ENCODE data around the gene PRPF4.

The PRPF4 gene

DNA sequence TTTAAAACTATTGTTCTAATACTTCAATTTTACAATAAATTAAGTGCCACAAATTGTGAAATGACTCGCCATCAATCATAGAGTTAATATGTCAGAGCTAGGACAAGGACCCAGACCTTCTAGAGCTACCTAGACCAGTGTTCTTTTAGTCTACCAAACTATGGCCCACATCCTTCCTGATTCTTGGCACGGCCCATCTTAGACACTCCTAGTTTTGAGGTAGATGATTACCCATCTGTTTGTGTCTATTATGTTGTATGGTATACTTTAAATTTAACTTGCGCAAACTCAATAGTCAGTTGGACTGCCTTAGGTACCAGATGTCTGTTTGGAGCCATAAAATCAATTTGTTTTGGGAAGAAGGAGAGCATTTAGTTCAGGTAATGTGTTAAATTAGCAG is 17.6 kb upstream of the PRPF4 start:
- no peak for TF ChIP-seq CEBPB (IDR thresholded peaks at IDR 0.05)
- TF ChIP-seq EP300 (IDR thresholded peaks at IDR 0.05; ENCODE audit: borderline replicate concordance): no peak
- TF ChIP-seq RAD21 (IDR thresholded peaks at IDR 0.05; ENCODE audit: low read depth): no peak
- no peak for TF ChIP-seq TEAD4 (IDR thresholded peaks at IDR 0.05)
- TF ChIP-seq CREB1 (IDR thresholded peaks at IDR 0.05; ENCODE audit: low read depth): no peak
- TF ChIP-seq TCF12 (IDR thresholded peaks at IDR 0.05; ENCODE audit: low read depth): no peak
- TF ChIP-seq, protein P1, sequence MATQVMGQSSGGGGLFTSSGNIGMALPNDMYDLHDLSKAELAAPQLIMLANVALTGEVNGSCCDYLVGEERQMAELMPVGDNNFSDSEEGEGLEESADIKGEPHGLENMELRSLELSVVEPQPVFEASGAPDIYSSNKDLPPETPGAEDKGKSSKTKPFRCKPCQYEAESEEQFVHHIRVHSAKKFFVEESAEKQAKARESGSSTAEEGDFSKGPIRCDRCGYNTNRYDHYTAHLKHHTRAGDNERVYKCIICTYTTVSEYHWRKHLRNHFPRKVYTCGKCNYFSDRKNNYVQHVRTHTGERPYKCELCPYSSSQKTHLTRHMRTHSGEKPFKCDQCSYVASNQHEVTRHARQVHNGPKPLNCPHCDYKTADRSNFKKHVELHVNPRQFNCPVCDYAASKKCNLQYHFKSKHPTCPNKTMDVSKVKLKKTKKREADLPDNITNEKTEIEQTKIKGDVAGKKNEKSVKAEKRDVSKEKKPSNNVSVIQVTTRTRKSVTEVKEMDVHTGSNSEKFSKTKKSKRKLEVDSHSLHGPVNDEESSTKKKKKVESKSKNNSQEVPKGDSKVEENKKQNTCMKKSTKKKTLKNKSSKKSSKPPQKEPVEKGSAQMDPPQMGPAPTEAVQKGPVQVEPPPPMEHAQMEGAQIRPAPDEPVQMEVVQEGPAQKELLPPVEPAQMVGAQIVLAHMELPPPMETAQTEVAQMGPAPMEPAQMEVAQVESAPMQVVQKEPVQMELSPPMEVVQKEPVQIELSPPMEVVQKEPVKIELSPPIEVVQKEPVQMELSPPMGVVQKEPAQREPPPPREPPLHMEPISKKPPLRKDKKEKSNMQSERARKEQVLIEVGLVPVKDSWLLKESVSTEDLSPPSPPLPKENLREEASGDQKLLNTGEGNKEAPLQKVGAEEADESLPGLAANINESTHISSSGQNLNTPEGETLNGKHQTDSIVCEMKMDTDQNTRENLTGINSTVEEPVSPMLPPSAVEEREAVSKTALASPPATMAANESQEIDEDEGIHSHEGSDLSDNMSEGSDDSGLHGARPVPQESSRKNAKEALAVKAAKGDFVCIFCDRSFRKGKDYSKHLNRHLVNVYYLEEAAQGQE (IDR thresholded peaks at IDR 0.05; ENCODE audit: low read depth): no peak
- TF ChIP-seq YY1 (IDR thresholded peaks at IDR 0.05; ENCODE audit: low read depth): no peak
- TF ChIP-seq ZBTB7A (IDR thresholded peaks at IDR 0.05; ENCODE audit: low read depth): no peak

DNA sequence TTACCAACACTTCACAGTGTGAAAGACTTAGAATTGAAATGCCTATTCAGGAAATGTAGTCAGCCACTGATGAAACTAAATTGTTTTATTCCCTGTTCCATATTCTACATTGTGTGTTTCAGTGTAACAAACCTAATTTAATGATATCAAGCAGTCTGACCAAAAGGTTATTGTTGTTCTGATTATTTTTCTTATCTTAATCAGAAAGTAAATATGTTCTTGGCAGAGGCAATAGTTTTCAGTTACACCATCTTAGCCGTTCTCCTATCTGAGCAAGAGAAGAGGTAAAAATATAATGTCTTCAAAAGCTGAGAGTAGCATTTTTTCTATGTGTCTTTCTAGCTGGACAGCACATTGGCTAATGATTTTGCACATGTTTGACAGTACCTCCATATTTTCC is 17.2 kb upstream of the PRPF4 start:
- TF ChIP-seq, protein P1 (IDR thresholded peaks at IDR 0.05; ENCODE audit: low read depth): no peak
- no peak for TF ChIP-seq RAD21 (IDR thresholded peaks at IDR 0.05; ENCODE audit: low read depth)
- TF ChIP-seq, protein P2, sequence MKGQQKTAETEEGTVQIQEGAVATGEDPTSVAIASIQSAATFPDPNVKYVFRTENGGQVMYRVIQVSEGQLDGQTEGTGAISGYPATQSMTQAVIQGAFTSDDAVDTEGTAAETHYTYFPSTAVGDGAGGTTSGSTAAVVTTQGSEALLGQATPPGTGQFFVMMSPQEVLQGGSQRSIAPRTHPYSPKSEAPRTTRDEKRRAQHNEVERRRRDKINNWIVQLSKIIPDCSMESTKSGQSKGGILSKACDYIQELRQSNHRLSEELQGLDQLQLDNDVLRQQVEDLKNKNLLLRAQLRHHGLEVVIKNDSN (IDR thresholded peaks at IDR 0.05): no peak
- TF ChIP-seq ZBTB7A (IDR thresholded peaks at IDR 0.05; ENCODE audit: low read depth): no peak
- TF ChIP-seq CEBPB (IDR thresholded peaks at IDR 0.05): no peak
- TF ChIP-seq TCF12 (IDR thresholded peaks at IDR 0.05; ENCODE audit: low read depth): no peak
- TF ChIP-seq EGR1 (IDR thresholded peaks at IDR 0.05): no peak

DNA sequence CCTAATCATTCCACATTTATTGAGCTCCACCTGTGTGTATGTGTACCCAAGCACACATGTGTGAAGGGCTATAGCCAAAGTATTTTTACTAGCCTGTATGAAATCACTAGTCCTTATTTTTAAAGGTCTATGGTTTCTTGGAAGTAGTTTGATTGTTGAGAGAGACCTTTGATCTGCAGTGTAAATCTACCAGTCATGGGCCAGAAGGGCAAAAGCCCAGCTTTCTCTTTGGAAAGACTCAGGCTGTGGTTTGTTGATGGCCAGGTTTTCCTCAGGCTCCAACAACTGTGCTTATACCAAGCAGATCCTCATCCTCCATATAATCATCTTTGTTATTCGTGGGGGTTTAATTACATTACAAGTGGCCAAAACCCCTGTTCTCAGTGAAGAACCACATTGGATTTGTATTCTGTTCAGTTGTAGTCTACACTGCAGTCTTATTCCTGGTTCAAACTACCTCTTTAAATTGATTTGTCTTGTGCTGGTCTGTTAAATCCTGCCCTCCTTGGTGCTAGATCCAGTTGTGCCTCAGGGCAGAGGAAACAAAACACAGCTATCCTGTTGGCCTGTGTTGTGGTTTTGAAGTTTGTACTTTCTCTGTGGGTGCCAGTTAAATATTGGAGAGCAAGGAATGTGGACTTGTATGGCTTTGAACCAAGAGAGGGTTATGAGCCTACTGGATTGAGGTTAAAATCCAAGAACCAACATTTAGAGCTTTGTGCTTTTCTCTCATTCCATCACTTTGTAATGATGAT is 13.4 kb upstream of the PRPF4 start:
- TF ChIP-seq TEAD4 (IDR thresholded peaks at IDR 0.05) (no peak), TAF1 (IDR thresholded peaks at IDR 0.05; ENCODE audit: low read depth) (no peak), CEBPB (IDR thresholded peaks at IDR 0.05) (no peak), TCF12 (IDR thresholded peaks at IDR 0.05; ENCODE audit: low read depth) (no peak), EP300 (IDR thresholded peaks at IDR 0.05; ENCODE audit: borderline replicate concordance) (no peak)

DNA sequence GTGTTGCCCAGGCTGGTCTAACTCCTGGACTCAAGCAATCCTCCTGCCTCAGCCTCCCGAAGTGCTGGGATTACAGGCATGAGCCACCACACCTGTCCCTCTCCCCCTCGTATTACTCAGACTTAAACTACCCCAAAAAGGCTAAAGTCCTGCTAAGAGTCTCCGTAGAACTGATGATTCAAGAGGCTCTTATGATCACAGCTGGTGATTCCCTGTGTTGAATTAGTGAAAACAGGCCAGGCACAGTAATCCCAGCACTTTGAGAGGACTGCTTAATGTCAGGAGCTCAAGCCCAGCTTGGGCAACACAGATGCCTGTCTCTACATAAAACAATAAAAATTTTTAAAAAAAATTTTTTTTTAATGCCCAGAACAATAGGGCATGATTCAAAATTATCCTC is 9.3 kb upstream of the PRPF4 start:
- TF ChIP-seq RAD21 (IDR thresholded peaks at IDR 0.05; ENCODE audit: low read depth): no peak
- TF ChIP-seq CREB1 (IDR thresholded peaks at IDR 0.05; ENCODE audit: low read depth): no peak
- no peak for TF ChIP-seq ZBTB7A (IDR thresholded peaks at IDR 0.05; ENCODE audit: low read depth)
- no peak for TF ChIP-seq EGR1 (IDR thresholded peaks at IDR 0.05)
- no peak for TF ChIP-seq EP300 (IDR thresholded peaks at IDR 0.05; ENCODE audit: borderline replicate concordance)
- no peak for TF ChIP-seq FOXM1 (IDR thresholded peaks at IDR 0.05; ENCODE audit: borderline replicate concordance, low read depth)
- no peak for TF ChIP-seq TAF1 (IDR thresholded peaks at IDR 0.05; ENCODE audit: low read depth)
- TF ChIP-seq CEBPB (IDR thresholded peaks at IDR 0.05): no peak

DNA sequence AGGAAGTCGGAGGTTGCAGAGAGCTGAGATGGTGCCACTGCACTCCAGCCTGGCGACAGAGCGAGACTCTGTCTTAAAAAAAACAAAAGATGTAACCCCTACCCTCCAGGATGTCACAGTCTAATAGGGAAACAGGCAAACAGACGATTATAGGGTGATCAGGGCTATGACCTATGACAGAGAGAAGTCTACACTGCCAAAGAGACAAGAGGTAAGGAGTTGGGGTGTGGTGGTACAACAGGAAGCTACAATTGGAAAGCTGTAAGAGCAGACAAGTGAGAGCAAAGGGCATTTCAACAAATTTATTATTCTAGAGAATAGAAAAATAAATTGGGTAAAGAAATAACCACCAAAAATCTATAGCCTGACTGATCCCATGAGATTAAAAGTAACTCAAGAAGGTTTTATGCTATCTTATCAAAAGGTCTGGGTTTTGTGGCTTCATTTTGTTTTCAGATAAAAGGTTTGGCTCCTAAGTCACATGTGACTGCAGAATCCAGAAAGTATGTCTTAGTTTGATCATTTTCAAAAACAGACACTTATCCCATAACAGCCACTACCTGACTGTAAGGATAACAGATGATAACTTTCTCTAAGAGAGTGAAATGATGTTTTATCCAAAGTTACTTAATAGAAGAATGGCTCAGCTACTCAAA is 7.4 kb upstream of the PRPF4 start:
- TF ChIP-seq NFIC (IDR thresholded peaks at IDR 0.05) (no peak), TEAD4 (IDR thresholded peaks at IDR 0.05) (no peak), CEBPB (IDR thresholded peaks at IDR 0.05) (no peak)
- TF ChIP-seq, protein P1 (IDR thresholded peaks at IDR 0.05; ENCODE audit: low read depth): no peak

DNA sequence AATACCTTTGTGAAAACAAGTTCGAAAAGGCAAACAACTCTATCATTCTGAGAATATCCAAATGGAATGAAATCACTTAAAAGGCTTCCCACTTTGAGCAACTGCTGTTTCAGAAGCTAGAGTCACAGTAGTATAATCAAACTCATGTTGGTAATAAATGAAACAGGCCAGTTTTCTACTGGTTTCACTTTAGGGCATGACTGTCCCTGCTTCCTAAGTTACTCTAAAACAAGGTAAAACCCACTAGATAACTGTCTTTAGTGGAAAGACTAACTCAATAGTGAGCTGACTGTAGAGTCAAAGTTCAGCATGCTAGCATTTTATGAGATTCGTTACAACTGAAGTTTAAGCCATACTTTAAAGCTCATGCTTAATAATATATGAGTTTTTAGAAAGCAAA is 6.1 kb upstream of the PRPF4 start:
- TF ChIP-seq TCF12 (IDR thresholded peaks at IDR 0.05; ENCODE audit: low read depth): no peak
- no peak for TF ChIP-seq TEAD4 (IDR thresholded peaks at IDR 0.05)
- TF ChIP-seq TAF1 (IDR thresholded peaks at IDR 0.05; ENCODE audit: low read depth): no peak
- no peak for TF ChIP-seq CREB1 (IDR thresholded peaks at IDR 0.05; ENCODE audit: low read depth)
- no peak for TF ChIP-seq ZBTB7A (IDR thresholded peaks at IDR 0.05; ENCODE audit: low read depth)
- TF ChIP-seq FOXM1 (IDR thresholded peaks at IDR 0.05; ENCODE audit: borderline replicate concordance, low read depth): no peak
- no peak for TF ChIP-seq YY1 (IDR thresholded peaks at IDR 0.05; ENCODE audit: low read depth)
- TF ChIP-seq EGR1 (IDR thresholded peaks at IDR 0.05): no peak
- TF ChIP-seq, protein P2 (IDR thresholded peaks at IDR 0.05): no peak
- TF ChIP-seq NFIC (IDR thresholded peaks at IDR 0.05): no peak
- TF ChIP-seq, protein P1 (IDR thresholded peaks at IDR 0.05; ENCODE audit: low read depth): no peak
- no peak for TF ChIP-seq EP300 (IDR thresholded peaks at IDR 0.05; ENCODE audit: borderline replicate concordance)
- TF ChIP-seq RAD21 (IDR thresholded peaks at IDR 0.05; ENCODE audit: low read depth): no peak
- TF ChIP-seq CEBPB (IDR thresholded peaks at IDR 0.05): no peak
- TF ChIP-seq, protein P3, sequence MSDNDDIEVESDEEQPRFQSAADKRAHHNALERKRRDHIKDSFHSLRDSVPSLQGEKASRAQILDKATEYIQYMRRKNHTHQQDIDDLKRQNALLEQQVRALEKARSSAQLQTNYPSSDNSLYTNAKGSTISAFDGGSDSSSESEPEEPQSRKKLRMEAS (IDR thresholded peaks at IDR 0.05): no peak

Measured in Ishikawa (cell line).